IMR-90 (cell line): ENCODE results near the gene CLASRP. TPM values are rescaled to one million over a fixed set of nuclear protein-coding genes. Genes with fewer than 3 reads are reported as not detected.
"Not testable (repeated sequence)": the region's sequence is repeated elsewhere in the genome, so short reads cannot be mapped to it uniquely, and the experiment has no call there.

Source experiments
- ATAC-seq: fragments of 200-7000 bp; cut with Tn5 transposase; 2 replicates; pipeline ENCODE4 v1.9.1; 2020; ENCODE audit warnings: low read depth, mild to moderate bottlenecking, moderate library complexity
- BruUV-seq: library from RNA; stranded (reverse); fragments of 400-500 nt; replicated peaks from 2 replicates; lab custom pipeline; 2021; lab: Mats Ljungman, UMichigan
- CTCF ChIA-PET: fragments of 300-600 bp; formaldehyde crosslinking; extraction: SDS; loops from one replicate; lab custom pipeline; 2021; ENCODE audit warnings: antibody characterized with exemption; lab: Yijun Ruan, JAX
- POLR2A ChIA-PET: fragments of 300-600 bp; sonication (Branson Sonifier 250); formaldehyde crosslinking; loops from one replicate; lab custom pipeline; 2022; ENCODE audit warnings: antibody characterized with exemption; ENCODE audit not compliant: unreplicated experiment; lab: Charles Lee
- DNase-seq: peaks from one replicate; pipeline ENCODE4 v3.0.0; 2013
- H2AFZ ChIP-seq: replicated peaks from 2 replicates; pipeline ENCODE3; 2013; ENCODE audit warnings: low read length, mild to moderate bottlenecking; ENCODE audit not compliant: poor library complexity
- H2AK5ac ChIP-seq: 2 replicates; pipeline ENCODE4 v1.6.1; 2013; ENCODE audit warnings: low read depth, low read length, inconsistent platforms
- H2AK9ac ChIP-seq: replicated peaks from 2 replicates; pipeline ENCODE3; 2013; ENCODE audit warnings: mild to moderate bottlenecking, low read depth, low read length, moderate library complexity; ENCODE audit not compliant: poor library complexity
- H2BK120ac ChIP-seq: 2 replicates; pipeline ENCODE4 v1.6.1; 2013; ENCODE audit warnings: low read depth, low read length, inconsistent platforms
- H2BK15ac ChIP-seq: 3 replicates; pipeline ENCODE4 v1.6.1; 2013; ENCODE audit warnings: low read depth, low read length, inconsistent platforms
- H2BK20ac ChIP-seq: 2 replicates; pipeline ENCODE4 v1.6.1; 2013; ENCODE audit warnings: low read depth, mild to moderate bottlenecking, inconsistent platforms, low read length, moderate library complexity
- H2BK5ac ChIP-seq: 2 replicates; pipeline ENCODE4 v1.6.1; 2013; ENCODE audit warnings: mild to moderate bottlenecking, low read depth, low read length, inconsistent platforms; ENCODE audit not compliant: poor library complexity, severe bottlenecking
- H3K14ac ChIP-seq: replicated peaks from 2 replicates; pipeline ENCODE4 v1.6.1; 2013; ENCODE audit warnings: low read depth, low read length, inconsistent platforms
- H3K18ac ChIP-seq: 2 replicates; pipeline ENCODE4 v1.6.1; 2013; ENCODE audit warnings: low read depth, low read length, control low read depth
- H3K23ac ChIP-seq: 2 replicates; pipeline ENCODE4 v1.6.1; 2013; ENCODE audit warnings: low read depth, low read length, inconsistent platforms
- H3K27ac ChIP-seq: 2 replicates; pipeline ENCODE4 v1.5.1; 2013; ENCODE audit warnings: mild to moderate bottlenecking, control low read depth, low read length; ENCODE audit not compliant: insufficient read depth
- H3K27me3 ChIP-seq: 2 replicates; pipeline ENCODE4 v1.6.1; 2013; ENCODE audit warnings: low read length; ENCODE audit not compliant: control insufficient read depth, insufficient read depth
- H3K36me3 ChIP-seq: 2 replicates; pipeline ENCODE4 v1.6.1; 2013; ENCODE audit warnings: low read length, mixed read lengths; ENCODE audit not compliant: control insufficient read depth, insufficient read depth
- H3K4ac ChIP-seq: 2 replicates; pipeline ENCODE4 v1.6.1; 2013; ENCODE audit warnings: low read depth, low read length, inconsistent platforms
- H3K4me1 ChIP-seq: 2 replicates; pipeline ENCODE4 v1.6.1; 2013; ENCODE audit warnings: low read length, mixed read lengths; ENCODE audit not compliant: control insufficient read depth, insufficient read depth
- H3K4me2 ChIP-seq: 2 replicates; pipeline ENCODE4 v1.6.1; 2013; ENCODE audit warnings: low read depth, mild to moderate bottlenecking, control low read depth, low read length, moderate library complexity
- H3K4me3 ChIP-seq: 2 replicates; pipeline ENCODE4 v1.5.1; 2013; ENCODE audit warnings: low read depth, mild to moderate bottlenecking, control low read depth, low read length, moderate library complexity; ENCODE audit not compliant: insufficient read depth
- H3K56ac ChIP-seq: 2 replicates; pipeline ENCODE4 v1.6.1; 2013; ENCODE audit warnings: low read length, inconsistent platforms; ENCODE audit not compliant: insufficient read depth; ENCODE audit errors: extremely low read depth
- H3K79me1 ChIP-seq, 2 experiments: 2 replicates each; pipeline ENCODE4 v1.6.1; 2013; ENCODE audit warnings: low read length in 2 of 2, inconsistent platforms in 1 of 2, low read depth in 1 of 2
- H3K9ac ChIP-seq: 2 replicates; pipeline ENCODE4 v1.6.1; 2013; ENCODE audit warnings: low read depth, low read length, control low read depth
- H3K9me1 ChIP-seq: 2 replicates; pipeline ENCODE4 v1.6.1; 2013; ENCODE audit warnings: low read length, inconsistent platforms; ENCODE audit not compliant: insufficient read depth
- H3K9me3 ChIP-seq: 2 replicates; pipeline ENCODE4 v1.6.1; 2013; ENCODE audit warnings: low read length; ENCODE audit not compliant: control insufficient read depth, insufficient read depth
- H4K20me1 ChIP-seq: 2 replicates; pipeline ENCODE4 v1.6.1; 2013; ENCODE audit warnings: low read length, inconsistent platforms; ENCODE audit not compliant: insufficient read depth
- H4K5ac ChIP-seq: 2 replicates; pipeline ENCODE4 v1.6.1; 2013; ENCODE audit warnings: mild to moderate bottlenecking, low read depth, low read length, control low read depth
- H4K8ac ChIP-seq, 2 experiments: 2 replicates each; pipeline ENCODE4 v1.6.1; 2013; ENCODE audit warnings: low read depth in 2 of 2, low read length in 2 of 2, control low read depth in 1 of 2, inconsistent platforms in 1 of 2
- H4K91ac ChIP-seq: 2 replicates; pipeline ENCODE4 v1.6.1; 2013; ENCODE audit warnings: low read depth, low read length, inconsistent platforms; ENCODE audit not compliant: insufficient read depth
- CEBPB ChIP-seq: IDR thresholded peaks from 2 replicates; pipeline ENCODE4 v1.6.1; 2012; ENCODE audit warnings: low read depth, low read length, improper control_type of control experiment
- RCOR1 ChIP-seq: IDR thresholded peaks from 2 replicates; pipeline ENCODE4 v1.6.1; 2012; ENCODE audit warnings: mild to moderate bottlenecking, low read length, improper control_type of control experiment; ENCODE audit not compliant: insufficient replicate concordance
- WGBS, 2 experiments: methylation state at CpG; one replicate each; pipeline versions ENCODE4 v1.1.5 to v1.1.7; 2013; ENCODE audit warnings: missing lambda C conversion rate in 2 of 2; ENCODE audit not compliant: insufficient read length in 1 of 2; ENCODE audit errors: extremely low coverage in 2 of 2; 5-methylcytosine and 5-hydroxymethylcytosine counted together
- dilution Hi-C: fragments of 300-500 bp; cut with HindIII; formaldehyde crosslinking; loops from one replicate; pipeline ENCODE4 v1.14.3; 2018; ENCODE audit warnings: low sequenced_read_pairs; ENCODE audit not compliant: unreplicated experiment
- in situ Hi-C: fragments of 300-500 bp; cut with MboI; formaldehyde crosslinking; loops from 3 replicates; pipeline ENCODE4 v1.14.3; 2019; ENCODE audit warnings: low sequenced_read_pairs, inconsistent platforms, mixed read lengths
- intact Hi-C: fragments of 100-400 bp; cut with micrococcal nuclease; formaldehyde crosslinking; loops from 2 replicates; pipeline ENCODE4 v1.10.0; 2022
- polyA plus RNA-seq, 3 experiments: library from polyadenylated mRNA; depleted of rRNA; stranded (reverse); fragments of >200 nt; gene quantifications; 2 replicates each; pipeline ENCODE4 v1.2.3, GENCODE V29; 2012; ENCODE audit warnings: low replicate concordance in 1 of 3
- total RNA-seq: library from RNA; depleted of rRNA; stranded (reverse); fragments of >200 nt; gene quantifications from 2 replicates; pipeline ENCODE4 v1.2.3, GENCODE V29; 2012

Gene CLASRP
- total and polyA plus RNA-seq, 2 of the 4 experiments (the other 2 are of a cell fraction) = 19.9 to 31.7 TPM

GRCh38 chr19:45104658-45105349 lies 66.0 kb downstream of the CLASRP start:
- Histone ChIP-seq H2BK5ac (no peak overlapping the region), H3K4me1 (peaks cover 21% of the 10 kb centered on the region), H2AK5ac (no peak overlapping the region), H4K5ac (no peak overlapping the region), H3K79me1 (peaks cover 33 to 97% of the 10 kb centered on the region in 2 experiments), H3K9me1 (peaks cover 31% of the 10 kb centered on the region), H2AFZ (peak overlapping the region; percentile 27), H3K4ac (no peak overlapping the region), H3K9me3 (no peaks in the 10 kb centered on the region), H2BK20ac (no peak overlapping the region), H2AK9ac (peak overlapping the region; percentile 40), H3K27me3 (no peaks in the 10 kb centered on the region), H3K36me3 (peaks cover 5% of the 10 kb centered on the region; the same call in 1 of the 2 replicates), H3K4me2 (no peak overlapping the region), H2BK15ac (no peak overlapping the region), H4K8ac (no peak overlapping the region), H3K23ac (no peak overlapping the region), H4K91ac (no peak overlapping the region), H3K27ac (no peak overlapping the region), H3K14ac (no peak overlapping the region), H3K4me3 (no peak overlapping the region), H2BK120ac (no peak overlapping the region), H4K20me1 (peaks cover 97% of the 10 kb centered on the region), H3K56ac (no peak overlapping the region), H3K18ac (no peak overlapping the region), H3K9ac (no peak overlapping the region)
- no peak for TF ChIP-seq RCOR1
- TF ChIP-seq CEBPB = no peak
- no peak for DNase-seq
- intact Hi-C loops = no loop called here
- ChIA-PET CTCF (no interaction called here), POLR2A (no interaction called here)
- BruUV-seq = no TSS peak
- WGBS, 2 experiments = 83% methylated on average over 12 of the region's 16 CpGs; no CpG with 5 or more reads in 1 of the 2 experiments
- dilution Hi-C loops = no loop called here
- in situ Hi-C loops = no loop called here
- no peak for ATAC-seq

- WGBS, 2 experiments = 84% methylated on average over 6 of the region's 11 CpGs; no CpG with 5 or more reads in 1 of the 2 experiments
- dilution Hi-C loops, in situ Hi-C loops, H3K36me3 ChIP-seq, H3K4me2 ChIP-seq, H3K56ac ChIP-seq, H2BK20ac ChIP-seq, H2BK120ac ChIP-seq, H3K18ac ChIP-seq, H3K4ac ChIP-seq, H2AFZ ChIP-seq, H2BK5ac ChIP-seq, H3K27ac ChIP-seq, POLR2A ChIA-PET, H3K9ac ChIP-seq, H3K4me3 ChIP-seq, H3K23ac ChIP-seq, ATAC-seq, H4K91ac ChIP-seq, H2BK15ac ChIP-seq, H2AK5ac ChIP-seq, BruUV-seq, DNase-seq, H3K14ac ChIP-seq, intact Hi-C loops, H4K8ac ChIP-seq, H3K9me3 ChIP-seq, H4K5ac ChIP-seq, H2AK9ac ChIP-seq, H3K27me3 ChIP-seq: not testable (repeated sequence)
- H4K20me1 ChIP-seq = peaks cover 97% of the 10 kb centered on the region
- peaks cover 11% of the 10 kb centered on the region for H3K4me1 ChIP-seq
- CTCF ChIA-PET = interaction anchor here (0.6 kb wide), 1 partner anchor 407 kb away, joined by 4 read pairs; no protein-coding TSS in a partner anchor
- peaks cover 23% of the 10 kb centered on the region for H3K9me1 ChIP-seq
- peaks cover 30 to 97% of the 10 kb centered on the region in 2 experiments for H3K79me1 ChIP-seq
These were observed 67.5 kb downstream of the CLASRP start for GRCh38 chr19:45106363-45106762.
